GM19099 (cell line): ENCODE results near the gene TMEM132E.

Experiments
- POLR2A ChIP-seq: IDR thresholded peaks from 3 replicates; pipeline ENCODE4 v1.6.1; 2011; ENCODE audit warnings: low read depth; ENCODE audit not compliant: insufficient read length; ENCODE audit errors: extremely low read depth

The TMEM132E gene

DNA sequence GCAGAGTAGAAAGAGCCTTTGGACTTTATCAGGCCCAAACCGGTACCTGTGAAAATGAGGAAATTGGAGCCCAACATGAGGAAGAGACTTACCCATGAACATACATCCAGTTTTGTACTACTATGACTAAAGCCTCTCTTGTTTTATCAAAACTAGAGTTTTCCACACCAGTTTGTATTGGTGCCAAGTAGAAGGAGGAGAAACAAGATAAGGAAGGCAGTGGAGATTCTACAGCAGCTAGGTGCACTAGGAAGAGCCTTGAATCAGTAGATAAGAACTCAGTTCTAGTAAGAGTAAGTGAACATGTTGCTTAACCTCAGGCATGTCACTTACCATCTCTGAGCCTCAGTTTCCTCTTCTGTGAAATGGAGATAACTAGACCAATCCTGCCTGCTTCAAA lies 13.7 kb upstream of the TMEM132E start:
- no peak for TF ChIP-seq POLR2A

DNA sequence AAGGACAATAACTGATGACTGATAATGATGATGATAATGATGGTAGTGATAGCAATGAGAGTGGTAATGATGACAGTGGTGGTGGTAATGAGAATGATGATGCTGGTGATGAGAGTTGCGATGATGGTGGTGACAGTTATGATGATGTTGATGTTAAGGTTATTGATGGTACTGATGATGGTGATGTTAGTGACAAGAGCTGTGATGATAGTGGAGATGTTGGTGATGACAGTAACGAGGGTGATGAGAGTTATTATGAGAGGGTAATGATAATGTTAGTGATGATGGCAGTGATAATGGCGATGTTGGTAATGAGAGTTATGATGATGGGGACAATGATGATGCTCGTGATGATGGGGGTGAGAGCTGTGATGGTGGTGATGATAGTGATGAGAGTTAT lies 13.2 kb upstream of the TMEM132E start:
- TF ChIP-seq POLR2A = no peak

DNA sequence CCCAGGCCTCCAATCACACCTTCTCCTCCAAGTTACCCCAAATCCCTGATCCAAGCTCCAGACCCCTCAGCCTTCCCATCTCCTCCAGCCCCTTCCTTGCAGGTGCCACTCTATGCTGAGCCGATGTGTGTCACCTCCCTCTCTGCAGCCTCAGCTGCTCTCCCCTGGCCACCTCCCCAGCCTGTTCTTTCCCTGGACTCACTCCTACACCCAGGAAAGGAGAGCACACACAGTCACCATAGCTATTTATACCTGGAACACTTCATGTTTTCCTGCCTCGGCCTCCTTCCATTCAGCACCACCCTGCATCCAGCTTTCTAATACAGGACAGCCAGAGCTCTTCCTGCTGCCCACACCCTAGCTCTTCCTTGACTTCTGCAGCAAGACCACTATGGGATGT lies 12.5 kb upstream of the TMEM132E start:
- no peak for TF ChIP-seq POLR2A

DNA sequence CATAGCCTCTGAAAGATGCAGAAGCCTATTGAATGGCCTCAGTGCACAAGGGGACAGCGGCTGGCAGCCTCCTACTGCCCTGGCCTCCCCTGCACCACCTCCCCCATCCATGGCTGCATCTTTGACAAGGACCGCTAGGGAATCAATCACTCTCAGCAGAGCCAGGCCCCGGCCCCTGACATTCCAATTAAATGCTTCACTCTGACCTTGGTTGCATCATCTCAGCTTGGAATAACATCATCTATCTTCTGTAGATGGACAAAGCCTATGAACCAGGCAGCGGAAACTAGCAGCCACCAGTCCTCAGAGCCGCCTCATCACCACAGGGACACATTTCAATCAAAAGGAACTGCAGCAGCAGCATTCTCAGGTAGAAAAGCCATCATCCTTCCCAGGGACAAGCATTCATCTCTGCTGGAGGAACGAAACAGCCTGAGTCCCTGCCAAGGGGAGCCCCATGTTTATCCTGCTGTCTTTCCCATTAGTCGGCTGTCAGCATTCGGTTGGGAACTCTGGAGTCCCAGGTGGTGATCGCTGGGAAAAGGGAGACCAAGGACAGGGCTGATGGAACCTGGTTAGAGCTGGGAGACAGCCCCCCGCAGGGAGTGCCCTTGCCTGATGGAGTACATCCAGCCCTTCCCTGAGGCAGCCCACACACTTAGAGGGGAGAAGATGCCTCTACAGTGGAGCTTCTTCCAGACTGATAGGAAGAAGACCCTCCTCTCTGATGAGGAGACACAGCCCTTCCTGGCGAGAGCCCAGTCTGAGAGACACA lies 11.5 kb upstream of the TMEM132E start:
- no peak for TF ChIP-seq POLR2A

DNA sequence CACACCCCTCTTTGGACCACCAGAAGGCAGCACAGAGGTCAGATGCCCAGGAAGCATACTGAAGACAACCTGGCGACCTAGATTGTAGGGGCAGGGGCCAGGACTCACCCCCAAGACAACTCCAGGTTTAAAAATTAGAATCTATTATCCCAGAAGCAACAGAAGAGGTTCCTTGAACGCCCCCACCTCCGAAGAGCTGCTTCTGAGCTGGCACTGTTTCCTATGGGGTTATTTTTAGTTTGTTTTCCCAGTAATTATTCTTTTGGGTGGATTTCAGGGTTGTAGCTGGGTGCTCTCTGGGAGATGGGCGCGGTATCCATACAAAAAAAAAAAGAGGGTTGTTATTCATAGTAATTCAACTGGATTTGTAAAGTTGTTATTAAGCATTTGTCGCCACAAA lies 10.4 kb upstream of the TMEM132E start:
- no peak for TF ChIP-seq POLR2A

DNA sequence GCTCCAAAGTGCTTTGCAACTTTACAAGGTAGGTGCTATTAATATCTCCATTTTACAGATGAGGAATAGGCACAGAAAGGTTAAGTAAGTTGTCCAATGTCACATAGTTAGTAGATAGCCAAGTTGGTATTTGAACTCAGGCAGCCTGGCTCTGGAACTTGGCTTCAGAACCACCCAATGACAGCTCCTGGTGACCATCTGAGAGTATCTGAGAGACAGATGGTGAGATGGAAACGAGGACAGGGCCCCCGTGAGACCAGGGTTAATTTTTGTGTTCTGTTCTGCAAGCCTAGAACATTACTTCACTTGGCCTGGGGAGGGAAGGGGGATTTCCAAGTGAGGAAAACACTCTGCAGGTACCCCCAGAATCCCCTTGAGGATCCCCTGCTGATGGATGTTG lies 9.8 kb upstream of the TMEM132E start:
- TF ChIP-seq POLR2A = no peak

DNA sequence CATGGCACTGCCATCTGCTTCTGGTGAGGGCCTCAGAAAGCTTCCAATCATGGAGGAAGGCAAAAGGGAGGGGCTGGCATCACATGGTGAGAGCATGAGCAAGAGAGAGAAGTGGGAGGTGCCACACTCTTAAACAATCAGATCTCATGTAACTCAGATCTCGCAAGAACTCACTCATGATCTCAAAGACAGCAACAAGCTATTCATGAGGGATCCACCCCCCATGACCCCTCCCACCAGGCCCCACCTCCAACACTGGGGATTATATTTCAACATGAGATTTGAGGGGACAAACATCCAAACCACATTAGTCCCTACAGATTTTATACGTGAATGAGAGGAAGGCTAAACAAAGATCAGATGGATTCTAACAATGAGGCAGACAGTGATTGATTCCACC lies 8.9 kb upstream of the TMEM132E start:
- TF ChIP-seq POLR2A = no peak

DNA sequence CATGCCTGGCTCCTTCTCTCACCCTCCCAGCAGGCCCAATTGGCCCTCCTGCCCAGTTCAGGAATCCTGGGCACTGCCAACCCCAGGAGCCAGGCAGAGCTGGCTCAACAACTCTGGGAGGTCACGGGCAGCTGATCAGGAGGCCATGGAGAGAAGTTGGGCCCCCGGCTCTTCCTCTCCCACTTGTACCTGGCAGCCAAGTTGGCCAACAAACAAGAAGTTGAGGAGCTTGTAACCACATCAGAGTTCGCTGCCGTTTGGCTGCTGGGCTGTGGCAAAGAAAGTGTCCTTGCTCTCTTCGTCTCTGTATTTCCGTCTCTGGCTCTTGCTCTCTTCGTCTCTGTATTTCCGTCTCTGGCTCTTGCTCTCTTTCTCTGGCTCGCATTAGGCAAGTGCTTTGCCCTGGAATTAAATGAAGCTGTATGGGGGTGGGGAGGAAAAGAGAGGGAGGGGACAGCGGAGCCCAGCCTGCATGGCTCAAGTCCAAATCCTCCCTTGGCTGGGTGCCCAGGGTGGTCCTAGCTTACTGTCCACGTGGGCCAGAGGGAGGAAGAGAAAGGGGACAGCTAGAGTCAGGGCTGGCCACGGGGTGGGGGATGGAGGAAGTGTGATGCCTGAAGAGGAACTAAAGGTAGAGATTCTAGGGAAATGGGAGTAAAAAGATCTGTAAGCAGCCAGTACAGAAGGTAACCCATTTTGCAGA lies 7.8 kb upstream of the TMEM132E start:
- no peak for TF ChIP-seq POLR2A

DNA sequence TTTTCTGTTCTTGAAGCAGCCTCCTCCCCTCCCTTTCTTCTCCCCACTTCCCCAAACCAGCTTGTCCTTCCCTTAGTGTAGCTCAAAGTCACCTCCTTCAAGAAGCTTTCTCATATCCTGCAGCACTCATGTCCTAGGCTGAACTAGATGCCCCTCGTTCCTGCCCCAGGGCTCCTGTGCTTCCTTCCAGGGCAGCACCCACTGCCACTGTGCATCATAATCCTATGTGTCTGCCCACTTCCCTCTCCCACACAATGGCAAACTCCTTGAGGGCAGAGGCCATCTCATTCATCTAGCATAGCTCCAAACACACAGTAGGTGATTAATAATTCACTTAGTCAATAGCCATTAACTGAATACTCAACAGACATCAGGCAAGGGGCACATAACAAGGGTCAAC lies 6.9 kb upstream of the TMEM132E start:
- no peak for TF ChIP-seq POLR2A

DNA sequence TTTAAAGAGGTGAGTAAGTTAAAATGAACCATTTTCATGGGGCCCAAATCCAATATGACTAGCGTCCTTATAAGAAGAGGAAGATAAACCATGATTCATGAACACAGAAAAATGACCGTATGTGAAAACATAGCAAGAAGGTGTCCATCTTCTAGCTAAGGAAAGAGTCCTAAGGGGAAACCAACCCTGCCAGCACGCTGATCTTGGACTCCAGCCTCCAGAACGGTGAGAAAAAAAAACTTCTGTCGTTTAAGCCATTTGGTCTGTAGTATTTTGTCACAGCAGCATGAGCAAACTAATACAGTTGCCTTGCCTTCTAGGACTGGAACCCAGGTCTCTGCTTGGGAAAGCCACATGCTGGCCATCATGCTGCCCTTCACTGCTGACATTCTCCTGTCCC lies 4.2 kb upstream of the TMEM132E start:
- TF ChIP-seq POLR2A = no peak

DNA sequence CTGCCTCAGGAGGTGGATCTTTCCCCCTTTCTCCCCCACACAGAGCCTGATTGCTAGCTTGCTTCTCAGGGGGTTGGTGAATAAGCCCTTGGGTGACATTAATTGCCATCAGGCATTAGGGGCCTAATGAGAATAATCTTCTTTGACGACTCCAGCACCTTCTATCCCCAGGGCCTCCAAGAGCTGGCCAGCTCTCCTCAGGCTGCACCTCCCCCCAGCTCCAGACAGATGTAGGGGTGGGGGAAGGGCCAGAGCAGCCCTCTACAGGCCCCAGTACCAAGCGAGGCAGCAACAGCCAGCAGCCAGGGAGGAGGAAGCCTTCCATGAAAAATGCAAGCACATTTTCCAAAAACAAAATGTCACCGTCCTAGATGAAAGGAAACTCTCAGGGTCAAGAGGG lies 1.4 kb upstream of the TMEM132E start:
- TF ChIP-seq POLR2A = no peak

DNA sequence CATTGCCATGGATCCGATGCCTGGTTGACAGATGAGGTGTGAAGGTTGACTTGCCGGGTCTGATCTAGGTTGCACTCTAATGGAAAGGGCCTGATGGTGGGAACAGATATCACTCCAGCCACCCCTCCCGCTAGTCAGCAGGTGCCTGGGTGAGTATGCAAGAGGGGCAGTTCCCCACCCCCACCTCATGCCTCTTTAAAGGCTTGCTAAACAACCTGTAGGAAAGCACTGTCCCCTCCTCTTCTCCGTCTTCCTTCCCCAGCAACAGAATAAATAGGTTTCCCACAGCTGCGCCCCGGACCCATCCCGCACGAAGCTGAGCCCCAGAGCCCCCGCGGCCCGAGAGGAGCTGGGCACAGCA lies 746 bp upstream of the TMEM132E start:
- TF ChIP-seq POLR2A = no peak

DNA sequence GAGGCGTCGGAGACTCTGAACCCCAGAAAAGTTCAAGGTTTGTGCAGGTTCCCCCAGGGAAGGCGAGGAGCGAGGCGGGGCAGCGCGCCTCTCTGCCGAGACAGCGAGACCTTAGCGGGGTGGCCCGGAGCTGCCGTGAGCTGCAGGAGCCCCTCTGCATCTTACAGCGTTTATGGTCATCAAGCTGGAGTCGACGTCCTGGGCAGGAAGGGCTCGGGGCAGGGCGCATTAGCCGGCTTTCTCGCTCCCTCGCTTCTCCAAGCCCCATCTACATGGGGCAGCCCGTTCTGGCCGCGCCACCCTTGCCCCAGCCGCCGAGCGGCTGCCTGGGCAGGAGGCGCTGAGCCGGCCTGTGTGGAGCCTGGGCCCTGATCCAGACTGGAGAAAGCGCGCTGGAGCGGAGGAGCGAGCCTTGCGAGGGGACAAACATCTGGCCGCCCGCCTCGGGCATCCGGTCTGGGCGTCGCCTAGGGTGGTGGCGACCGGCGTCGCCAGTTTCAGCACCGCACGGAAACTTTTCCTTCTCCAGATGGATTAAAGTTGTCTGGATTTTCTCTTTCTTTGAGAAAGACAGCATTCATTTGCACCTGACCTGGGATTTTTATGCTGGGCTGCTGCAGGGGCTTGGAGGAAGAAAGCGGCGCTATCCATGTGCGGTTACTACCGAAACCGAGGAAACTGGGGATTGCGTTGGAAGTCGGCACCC lies 750 bp downstream of the TMEM132E start:
- no peak for TF ChIP-seq POLR2A

DNA sequence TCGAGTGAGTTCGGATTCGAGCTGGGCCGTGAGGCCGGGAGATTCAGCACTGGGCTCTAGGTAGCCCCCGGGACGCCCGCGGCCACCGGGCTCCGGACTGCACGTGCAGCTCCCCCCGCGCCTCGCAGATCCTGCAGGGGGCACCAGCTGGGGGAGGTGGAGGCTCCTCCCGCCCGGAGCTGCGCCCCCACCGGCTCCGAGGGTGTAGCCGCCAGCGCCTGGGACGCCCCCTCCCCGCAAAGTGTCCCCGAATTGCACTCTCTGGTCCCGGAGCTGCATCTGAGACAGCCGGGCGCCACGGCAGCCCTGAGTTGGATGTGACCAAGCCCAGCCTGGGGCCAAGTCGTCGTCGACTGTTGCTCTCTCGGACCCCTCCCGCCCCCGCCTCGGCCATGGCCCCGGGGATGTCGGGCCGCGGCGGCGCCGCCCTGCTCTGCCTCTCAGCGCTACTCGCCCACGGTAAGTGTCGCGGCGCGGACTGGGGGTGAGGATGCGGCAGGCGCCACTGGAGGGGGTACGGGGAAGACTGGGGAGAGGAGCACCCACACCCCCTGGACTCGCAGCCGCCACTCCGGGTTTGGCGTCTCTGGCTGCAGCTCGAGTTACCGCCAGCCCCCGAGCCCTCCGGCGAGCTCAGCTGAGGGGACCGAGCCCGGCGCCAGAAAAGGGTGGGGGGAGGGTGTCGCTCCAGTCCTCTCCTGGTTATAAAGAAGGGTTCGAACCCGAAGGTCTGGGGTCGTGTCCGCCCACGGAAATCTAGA lies 1.5 kb downstream of the TMEM132E start:
- no peak for TF ChIP-seq POLR2A
